Esophagus (tissue), 2 donors: Measurements from ENCODE around the gene RGS7. TPM values are rescaled to one million over a fixed set of nuclear protein-coding genes. Genes with fewer than 3 reads are reported as not detected.

Source experiments
- H3K27ac ChIP-seq, 2 donors: one replicate each; pipeline ENCODE4 v1.5.1; 2013; ENCODE audit warnings: low read depth in 2 of 2, mild to moderate bottlenecking in 2 of 2, inconsistent platforms in 1 of 2, low read length in 1 of 2, moderate library complexity in 1 of 2
- H3K27me3 ChIP-seq, 2 donors: one replicate each; pipeline ENCODE4 v1.6.1; 2013; ENCODE audit warnings: low read length in 2 of 2, control low read depth in 1 of 2, mild to moderate bottlenecking in 1 of 2; ENCODE audit not compliant: insufficient read depth in 2 of 2, control insufficient read depth in 1 of 2
- H3K36me3 ChIP-seq, 2 donors: one replicate each; pipeline ENCODE4 v1.6.1; 2013; ENCODE audit warnings: low read length in 1 of 2; ENCODE audit not compliant: control insufficient read depth in 2 of 2, insufficient read depth in 2 of 2
- H3K4me1 ChIP-seq, 2 donors: one replicate each; pipeline ENCODE4 v1.6.1; 2013; ENCODE audit warnings: low read length in 1 of 2; ENCODE audit not compliant: control insufficient read depth in 2 of 2, insufficient read depth in 2 of 2
- H3K4me3 ChIP-seq, 2 donors: one replicate each; pipeline ENCODE4 v1.5.1; 2013; ENCODE audit warnings: low read length in 2 of 2, mild to moderate bottlenecking in 2 of 2, low read depth in 1 of 2, moderate library complexity in 1 of 2
- H3K9me3 ChIP-seq, 2 donors: one replicate each; pipeline ENCODE4 v1.6.1; 2013; ENCODE audit warnings: mild to moderate bottlenecking in 2 of 2, low read depth in 1 of 2, low read length in 1 of 2, moderate library complexity in 1 of 2; ENCODE audit not compliant: control insufficient read depth in 2 of 2, insufficient read depth in 1 of 2
- WGBS, 2 donors: extraction: QIAGEN DNeasy Blood & Tissue Kit; methylation state at CpG; one replicate each; pipeline ENCODE4 v1.1.7; 2013; 5-methylcytosine and 5-hydroxymethylcytosine counted together
- polyA plus RNA-seq, 2 donors: library from polyadenylated mRNA; stranded (reverse); fragments of 200-250 nt; gene quantifications; one replicate each; pipeline ENCODE4 v1.2.3, GENCODE V29; 2013
- donor health status: healthy with polysubstance abuse.
- donor health status: Bipolar disorder and iron deficiency.

The RGS7 gene
- polyA plus RNA-seq, 2 donors = 0.02 TPM; not detected in 1

- WGBS, 2 donors = 58 to 65% methylated on average over 8 of the region's 8 CpGs
- Histone ChIP-seq H3K4me3 (no peak overlapping the region), H3K4me1 (no peaks in the 10 kb centered on the region)
Observed at GRCh38 chr1:241079047-241079446, 278.0 kb downstream of the RGS7 start.

GRCh38 chr1:241077386-241078147 lies 279.4 kb downstream of the RGS7 start:
- Histone ChIP-seq H3K9me3 (no peaks in the 10 kb centered on the region), H3K4me1 (no peaks in the 10 kb centered on the region), H3K27me3 (no peaks in the 10 kb centered on the region), H3K4me3 (no peak overlapping the region), H3K27ac (no peak overlapping the region), H3K36me3 (no peaks in the 10 kb centered on the region)
- WGBS, 2 donors = 61 to 69% methylated on average over 11 of the region's 11 CpGs

More at GRCh38 chr1:241079047-241079446, 278.0 kb downstream of the RGS7 start:
- Histone ChIP-seq H3K27me3 (no peaks in the 10 kb centered on the region), H3K27ac (no peak overlapping the region), H3K9me3 (no peaks in the 10 kb centered on the region), H3K36me3 (no peaks in the 10 kb centered on the region)

- no peak overlapping the region for H3K27ac ChIP-seq
- H3K27me3 ChIP-seq = no peaks in the 10 kb centered on the region
- H3K4me1 ChIP-seq = no peaks in the 10 kb centered on the region
- no peaks in the 10 kb centered on the region for H3K36me3 ChIP-seq
- WGBS, 2 donors = 48 to 56% methylated on average over 6 of the region's 6 CpGs
- H3K4me3 ChIP-seq = no peak overlapping the region
- H3K9me3 ChIP-seq = peaks cover 0 to 5% of the 10 kb centered on the region in 2 donors
Observed at GRCh38 chr1:241074507-241074906, 282.5 kb downstream of the RGS7 start.

DNA sequence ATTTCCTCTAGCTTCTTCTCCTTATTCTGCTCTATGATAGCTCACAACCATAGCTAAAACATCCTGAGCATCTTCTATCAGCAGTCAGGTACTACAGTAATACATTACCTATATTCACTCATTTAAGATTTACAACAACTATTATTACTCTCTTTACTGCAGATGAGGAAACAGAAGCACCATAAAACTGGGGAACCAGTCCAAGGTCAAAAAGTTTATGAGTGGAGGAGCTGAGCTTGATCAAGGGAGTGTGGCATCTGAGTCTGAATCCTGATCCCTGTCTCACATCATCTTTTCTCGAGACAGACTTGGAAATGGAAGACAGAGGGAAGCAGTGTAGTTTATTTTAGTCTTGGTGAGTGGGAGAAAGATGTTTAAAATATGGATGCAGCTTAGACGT lies 288.6 kb downstream of the RGS7 start:
- Histone ChIP-seq H3K9me3 (peaks cover 3 to 8% of the 10 kb centered on the region in 2 donors), H3K27ac (no peak overlapping the region), H3K36me3 (no peaks in the 10 kb centered on the region), H3K4me3 (no peak overlapping the region), H3K27me3 (no peaks in the 10 kb centered on the region), H3K4me1 (no peaks in the 10 kb centered on the region)
- WGBS, 2 donors = 63 to 76% methylated on average over 2 of the region's 2 CpGs

DNA sequence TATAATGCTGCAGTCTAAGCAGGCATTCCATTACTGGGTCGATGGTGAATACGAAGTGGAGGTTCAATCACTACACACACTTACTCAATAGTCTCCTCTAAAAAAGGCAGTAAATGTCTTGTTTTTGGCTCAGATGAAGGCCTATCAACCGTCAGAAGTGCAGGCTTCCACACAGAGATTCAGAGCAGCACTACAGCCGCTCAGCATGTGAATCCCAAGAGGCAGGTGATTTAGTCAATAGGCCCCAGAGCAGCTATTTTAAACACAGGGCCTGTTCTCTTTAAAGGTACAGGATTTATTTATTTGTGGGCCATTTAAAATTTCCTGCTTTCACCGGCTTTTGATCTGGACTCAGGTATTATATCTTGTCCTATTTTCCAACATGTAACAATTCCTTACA lies 293.7 kb downstream of the RGS7 start:
- Histone ChIP-seq H3K27me3 (no peaks in the 10 kb centered on the region), H3K36me3 (no peaks in the 10 kb centered on the region), H3K4me1 (no peaks in the 10 kb centered on the region), H3K4me3 (no peak overlapping the region), H3K9me3 (peaks cover 0 to 3% of the 10 kb centered on the region in 2 donors), H3K27ac (no peak overlapping the region)
- 63 to 64% methylated on average over 5 of the region's 5 CpGs for WGBS, 2 donors

DNA sequence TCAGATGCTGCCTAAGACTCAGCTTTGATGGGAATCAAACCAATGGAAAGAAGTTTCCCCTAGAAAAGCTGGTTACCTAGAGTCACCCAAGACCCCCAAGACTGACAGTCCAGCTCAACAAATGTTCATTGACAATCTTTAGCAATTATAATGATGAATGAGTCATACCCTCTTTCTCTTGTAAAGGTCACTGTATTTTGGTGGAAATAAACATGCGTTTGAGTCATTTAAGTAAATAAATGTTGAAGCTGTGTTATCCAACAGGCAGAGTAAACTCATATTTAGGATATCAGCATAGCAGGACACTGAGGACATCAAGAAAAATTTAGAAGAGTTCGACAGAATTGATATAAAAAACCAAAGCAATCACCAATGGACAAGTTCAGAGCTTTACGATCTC lies 295.9 kb downstream of the RGS7 start:
- Histone ChIP-seq H3K36me3 (no peaks in the 10 kb centered on the region), H3K27ac (no peak overlapping the region), H3K4me3 (no peak overlapping the region), H3K27me3 (no peaks in the 10 kb centered on the region), H3K4me1 (no peaks in the 10 kb centered on the region), H3K9me3 (peaks cover 3% of the 10 kb centered on the region in 2 donors)
- WGBS, 2 donors = 83% methylated on average over 3 of the region's 3 CpGs

DNA sequence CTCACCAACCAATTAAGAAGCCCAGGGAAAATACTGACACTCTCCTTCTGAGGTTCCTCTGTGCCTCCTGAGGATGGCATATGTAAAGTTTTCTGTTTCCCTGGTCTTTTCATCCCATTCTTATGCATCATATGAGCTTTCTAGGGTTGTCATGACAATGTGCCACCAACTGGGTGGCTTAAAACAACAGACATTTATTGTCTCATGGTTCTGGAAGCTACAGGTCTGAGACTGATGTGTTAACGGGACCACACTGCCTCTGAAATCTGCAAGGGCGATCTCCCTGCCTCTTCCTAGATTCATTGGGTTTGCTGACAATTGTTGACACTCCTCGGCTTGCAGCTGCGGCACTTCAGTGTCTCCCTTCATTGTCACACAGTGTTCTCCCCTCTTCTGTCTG lies 308.4 kb downstream of the RGS7 start:
- H3K36me3 ChIP-seq = no peaks in the 10 kb centered on the region
- H3K4me3 ChIP-seq = no peak overlapping the region
- no peaks in the 10 kb centered on the region for H3K27me3 ChIP-seq
- no peaks in the 10 kb centered on the region for H3K9me3 ChIP-seq
- H3K4me1 ChIP-seq = no peaks in the 10 kb centered on the region
- no peak overlapping the region for H3K27ac ChIP-seq
- 40 to 63% methylated on average over 4 of the region's 4 CpGs for WGBS, 2 donors

DNA sequence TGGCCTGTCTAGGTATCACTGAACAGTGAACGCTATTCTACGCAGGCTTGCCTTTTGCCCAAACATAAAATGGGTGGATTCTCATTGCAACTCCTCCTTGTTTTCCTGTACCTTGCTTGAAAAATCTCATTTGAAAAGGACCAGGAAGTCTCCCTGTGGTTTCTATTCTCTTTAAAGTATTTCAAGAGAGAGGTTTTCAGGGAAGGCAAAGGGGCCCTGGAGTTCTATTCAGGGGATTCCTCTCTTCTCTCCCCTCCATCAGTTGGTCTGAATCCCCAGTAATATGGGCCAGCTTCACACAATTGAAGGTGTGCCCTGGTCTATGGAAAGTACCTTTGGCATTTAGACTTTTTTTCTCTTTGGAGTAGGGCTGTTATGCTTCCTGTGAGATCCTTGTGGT lies 311.3 kb downstream of the RGS7 start:
- WGBS, 2 donors = 89 to 92% methylated on average over 2 of the region's 2 CpGs
- Histone ChIP-seq H3K9me3 (no peaks in the 10 kb centered on the region), H3K27ac (no peak overlapping the region), H3K4me1 (no peaks in the 10 kb centered on the region), H3K4me3 (no peak overlapping the region), H3K27me3 (no peaks in the 10 kb centered on the region), H3K36me3 (no peaks in the 10 kb centered on the region)

- H3K4me3 ChIP-seq = no peak overlapping the region
- peaks cover 0 to 5% of the 10 kb centered on the region in 2 donors for H3K9me3 ChIP-seq
- no peaks in the 10 kb centered on the region for H3K27me3 ChIP-seq
- no peaks in the 10 kb centered on the region for H3K36me3 ChIP-seq
- H3K27ac ChIP-seq = no peak overlapping the region
- no peaks in the 10 kb centered on the region for H3K4me1 ChIP-seq
- WGBS, 2 donors = 55 to 61% methylated on average over 9 of the region's 9 CpGs
Observed at GRCh38 chr1:241034203-241034936, 322.6 kb downstream of the RGS7 start.
